ENCODE results near the gene ATP6V1B1.

The ATP6V1B1 gene

GRCh38 chr2:70947556-70948184 is 12.0 kb downstream of the ATP6V1B1 start:
- TF ChIP-seq, protein P1, sequence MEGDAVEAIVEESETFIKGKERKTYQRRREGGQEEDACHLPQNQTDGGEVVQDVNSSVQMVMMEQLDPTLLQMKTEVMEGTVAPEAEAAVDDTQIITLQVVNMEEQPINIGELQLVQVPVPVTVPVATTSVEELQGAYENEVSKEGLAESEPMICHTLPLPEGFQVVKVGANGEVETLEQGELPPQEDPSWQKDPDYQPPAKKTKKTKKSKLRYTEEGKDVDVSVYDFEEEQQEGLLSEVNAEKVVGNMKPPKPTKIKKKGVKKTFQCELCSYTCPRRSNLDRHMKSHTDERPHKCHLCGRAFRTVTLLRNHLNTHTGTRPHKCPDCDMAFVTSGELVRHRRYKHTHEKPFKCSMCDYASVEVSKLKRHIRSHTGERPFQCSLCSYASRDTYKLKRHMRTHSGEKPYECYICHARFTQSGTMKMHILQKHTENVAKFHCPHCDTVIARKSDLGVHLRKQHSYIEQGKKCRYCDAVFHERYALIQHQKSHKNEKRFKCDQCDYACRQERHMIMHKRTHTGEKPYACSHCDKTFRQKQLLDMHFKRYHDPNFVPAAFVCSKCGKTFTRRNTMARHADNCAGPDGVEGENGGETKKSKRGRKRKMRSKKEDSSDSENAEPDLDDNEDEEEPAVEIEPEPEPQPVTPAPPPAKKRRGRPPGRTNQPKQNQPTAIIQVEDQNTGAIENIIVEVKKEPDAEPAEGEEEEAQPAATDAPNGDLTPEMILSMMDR (IDR thresholded peaks at IDR 0.05; ENCODE audit: low read depth, low read length, poor library complexity, severe bottlenecking): no peak
- TF ChIP-seq EZH2phosphoT487 (IDR thresholded peaks at IDR 0.05; ENCODE audit: borderline replicate concordance, low read length): no peak
- H3K79me2 ChIP-seq (ENCODE audit: control insufficient read depth, low read length): 0 out of 2 replicates have a peak, but pooled peaks cover 3% of the 10 kb centered on the region
- no peaks in the 10 kb centered on the region for H3K9me3 ChIP-seq (ENCODE audit: control insufficient read depth, insufficient read depth, low read length)
- H3K27me3 ChIP-seq (ENCODE audit: control insufficient read depth, low read length): no peaks in the 10 kb centered on the region
- H3K4me3 ChIP-seq (ENCODE audit: low read length): peak overlapping the region; percentile 81
- H4K20me1 ChIP-seq (ENCODE audit: control insufficient read depth, insufficient read depth, low read depth, low read length): no peaks in the 10 kb centered on the region
- H3K4me2 ChIP-seq (ENCODE audit: low read length): peak overlapping the region; percentile 92
- H3K4me1 ChIP-seq (ENCODE audit: control insufficient read depth, low read length): peaks cover 22% of the 10 kb centered on the region
- H3K27ac ChIP-seq (ENCODE audit: low read depth, low read length): no peak overlapping the region
- H3F3A ChIP-seq (ENCODE audit: control insufficient read depth, insufficient read depth): peaks cover 5% of the 10 kb centered on the region; the same call in 1 of the 2 replicates
- no peaks in the 10 kb centered on the region for H3K9me2 ChIP-seq (replicated peaks; ENCODE audit: control insufficient read depth, low read length)
- no peaks in the 10 kb centered on the region for H3K36me3 ChIP-seq (ENCODE audit: control insufficient read depth, low read length)

DNA sequence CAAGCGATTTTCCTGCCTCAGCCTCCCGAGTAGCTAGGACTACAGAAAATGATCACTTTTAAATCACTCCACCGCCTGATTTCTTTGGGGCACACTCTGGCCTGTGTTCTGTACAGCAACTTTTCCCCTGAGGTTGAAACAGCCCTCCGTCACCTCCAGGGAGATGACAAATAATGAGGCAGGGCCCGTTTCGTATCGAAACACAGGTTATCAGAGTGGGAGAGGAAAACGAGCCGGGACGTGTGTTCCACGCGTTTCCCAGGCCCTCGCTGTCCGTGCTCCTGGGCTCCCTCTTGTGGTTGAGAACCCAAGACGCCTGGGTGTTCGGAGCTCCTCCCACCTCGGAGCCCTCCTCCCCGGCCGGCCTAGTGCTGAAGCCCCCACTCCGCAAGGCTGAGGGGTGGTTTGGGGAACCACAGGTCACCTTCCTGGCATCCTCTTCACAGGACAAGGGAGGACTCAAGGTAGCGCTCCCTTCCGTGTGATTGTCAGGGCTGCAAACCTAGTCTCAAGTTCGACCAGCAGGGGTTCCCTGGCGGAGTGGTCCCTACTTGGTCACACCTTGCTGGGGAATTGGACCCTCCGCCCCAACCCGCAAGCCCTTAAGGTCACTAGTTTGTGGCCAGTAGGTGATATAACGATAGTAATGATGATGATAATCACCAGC is 12.8 kb downstream of the ATP6V1B1 start:
- H3K4me3 ChIP-seq (ENCODE audit: low read length): peak overlapping the region; percentile 81
- peak overlapping the region; percentile 92 for H3K4me2 ChIP-seq (ENCODE audit: low read length)
- H3K9me3 ChIP-seq (ENCODE audit: control insufficient read depth, insufficient read depth, low read length): no peaks in the 10 kb centered on the region
- H3F3A ChIP-seq (ENCODE audit: control insufficient read depth, insufficient read depth): peaks cover 5% of the 10 kb centered on the region; the same call in 1 of the 2 replicates
- H3K27ac ChIP-seq (ENCODE audit: low read depth, low read length): no peak overlapping the region
- no peaks in the 10 kb centered on the region for H4K20me1 ChIP-seq (ENCODE audit: control insufficient read depth, insufficient read depth, low read depth, low read length)
- H3K79me2 ChIP-seq (ENCODE audit: control insufficient read depth, low read length): 0 out of 2 replicates have a peak, but pooled peaks cover 3% of the 10 kb centered on the region
- TF ChIP-seq, protein P1 (IDR thresholded peaks at IDR 0.05; ENCODE audit: low read depth, low read length, poor library complexity, severe bottlenecking): peak; percentile 90
- TF ChIP-seq EZH2phosphoT487 (IDR thresholded peaks at IDR 0.05; ENCODE audit: borderline replicate concordance, low read length): no peak
- no peaks in the 10 kb centered on the region for H3K36me3 ChIP-seq (ENCODE audit: control insufficient read depth, low read length)
- H3K9me2 ChIP-seq (replicated peaks; ENCODE audit: control insufficient read depth, low read length): no peaks in the 10 kb centered on the region
- peaks cover 22% of the 10 kb centered on the region for H3K4me1 ChIP-seq (ENCODE audit: control insufficient read depth, low read length)
- H3K27me3 ChIP-seq (ENCODE audit: control insufficient read depth, low read length): peaks cover 2% of the 10 kb centered on the region

DNA sequence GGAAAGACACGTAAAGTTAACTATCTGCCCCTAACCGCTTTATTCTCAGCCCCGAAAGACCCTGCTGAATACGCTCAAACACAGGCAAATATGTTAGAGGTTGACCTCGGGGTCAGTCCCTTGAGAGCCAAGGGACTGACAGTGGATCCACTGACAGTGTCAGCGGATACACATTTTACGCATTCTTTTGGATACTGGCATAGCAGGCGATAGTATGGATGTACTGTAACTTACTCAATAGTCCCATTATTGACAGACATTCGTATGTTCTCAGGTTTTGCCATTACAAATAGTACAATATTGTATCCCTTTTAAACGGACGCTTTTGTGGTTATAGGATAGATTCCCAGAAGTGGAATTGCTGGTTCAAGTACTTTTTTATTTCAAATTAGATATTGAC is 13.4 kb downstream of the ATP6V1B1 start:
- peaks cover 8% of the 10 kb centered on the region for H3K27me3 ChIP-seq (ENCODE audit: control insufficient read depth, low read length)

More for the DNA sequence above, 13.4 kb downstream of the ATP6V1B1 start:
- Histone ChIP-seq H3K9me3 (ENCODE audit: control insufficient read depth, insufficient read depth, low read length) (no peaks in the 10 kb centered on the region), H3K4me1 (ENCODE audit: control insufficient read depth, low read length) (peaks cover 22% of the 10 kb centered on the region), H3K4me2 (ENCODE audit: low read length) (no peak overlapping the region), H4K20me1 (ENCODE audit: control insufficient read depth, insufficient read depth, low read depth, low read length) (no peaks in the 10 kb centered on the region), H3K9me2 (replicated peaks; ENCODE audit: control insufficient read depth, low read length) (no peaks in the 10 kb centered on the region), H3K36me3 (ENCODE audit: control insufficient read depth, low read length) (no peaks in the 10 kb centered on the region), H3K4me3 (ENCODE audit: low read length) (no peak overlapping the region), H3K79me2 (ENCODE audit: control insufficient read depth, low read length) (0 out of 2 replicates have a peak, but pooled peaks cover 3% of the 10 kb centered on the region), H3F3A (ENCODE audit: control insufficient read depth, insufficient read depth) (peaks cover 5% of the 10 kb centered on the region; the same call in 1 of the 2 replicates), H3K27ac (ENCODE audit: low read depth, low read length) (no peak overlapping the region)
- TF ChIP-seq EZH2phosphoT487 (IDR thresholded peaks at IDR 0.05; ENCODE audit: borderline replicate concordance, low read length): no peak
- TF ChIP-seq, protein P1 (IDR thresholded peaks at IDR 0.05; ENCODE audit: low read depth, low read length, poor library complexity, severe bottlenecking): no peak

All from DOHH2 (cell line).